ENCODE data around the gene HDC.

- TF ChIP-seq CTCF (optimal IDR thresholded peaks at IDR 0.05 in 1 of 3, IDR thresholded peaks at IDR 0.05 in 1 of 3, conservative IDR thresholded peaks at IDR 0.05 in 1 of 3; ENCODE audit: extremely low read depth in 1 of 3, insufficient read depth in 2 of 3, low read length in 3 of 3) = no peak
- no peak for TF ChIP-seq EZH2 (IDR thresholded peaks at IDR 0.05; ENCODE audit: low read length)
These were observed 45.7 kb downstream of the HDC start for GRCh38 chr15:50219820-50220219.
